Measurements from ENCODE around the gene PLIN5. TPM values are rescaled to one million over a fixed set of nuclear protein-coding genes. Genes with fewer than 3 reads are reported as not detected.

PLIN5 gene
- total and polyA plus RNA-seq, 10 of the 15 experiments (the other 5 are each of a cell fraction or from before 2014, with no cell fraction given) = 0.15 to 0.33 TPM; not detected in 8

- ChIA-PET CTCF (interaction anchor here (0.6 to 1.3 kb wide), 4 partner anchors 21 to 228 kb away, joined by 3 read pairs; no protein-coding TSS in a partner anchor), RAD21 (ENCODE audit: unreplicated experiment) (interaction anchor here (0.6 kb wide), 1 partner anchor 1124 kb away, joined by 3 read pairs; no protein-coding TSS in a partner anchor), POLR2A (no interaction called here), SMC1A (ENCODE audit: uncharacterized antibody, unreplicated experiment) (no interaction called here)
- Histone ChIP-seq H4K20me1 (ENCODE audit: control insufficient read depth, insufficient read depth) (no peaks in the 10 kb centered on the region), H3K79me2 (ENCODE audit: control insufficient read depth, insufficient read depth, low read length) (no peaks in the 10 kb centered on the region), H3K27ac (ENCODE audit: control insufficient read depth, insufficient read depth) (no peak overlapping the region), H3K27me3 (replicated peaks in 1 of 2; ENCODE audit: control insufficient read depth in 2 of 2, insufficient read depth in 2 of 2, low read length in 1 of 2) (no peaks in the 10 kb centered on the region), H2AFZ (ENCODE audit: control insufficient read depth, low read depth, low read length) (no peak overlapping the region), H3K36me3 (ENCODE audit: control insufficient read depth in 2 of 2, insufficient read depth in 2 of 2, low read length in 1 of 2) (peaks cover 7 to 17% of the 10 kb centered on the region in 2 experiments; a peak in 3 of 4 replicates), H3K4me3 (no peak overlapping the region), H3K4me1 (ENCODE audit: control insufficient read depth, insufficient read depth, low read length) (no peaks in the 10 kb centered on the region), H3K9ac (ENCODE audit: control insufficient read depth, insufficient read depth, low read length) (no peak overlapping the region), H3K4me2 (ENCODE audit: control insufficient read depth, insufficient read depth) (no peak overlapping the region), H3K9me3 (replicated peaks; ENCODE audit: control insufficient read depth, insufficient read depth, low read length) (no peaks in the 10 kb centered on the region)
- DNase-seq (ENCODE audit: low read depth, low spot score) (no peak), FAIRE-seq (no peak), ATAC-seq (no peak)
- WGBS (ENCODE audit: insufficient coverage, insufficient replicate concordance, low lambda C conversion rate, missing lambda C conversion rate) = 98% methylated on average over 7 of the region's 8 CpGs
- TF ChIP-seq RFX5 (IDR thresholded peaks at IDR 0.05; ENCODE audit: low read depth, low read length) (no peak), TCF12 (IDR thresholded peaks at IDR 0.05; ENCODE audit: low read depth, low read length) (no peak), IKZF2 (IDR thresholded peaks at IDR 0.05) (no peak), HCFC1 (IDR thresholded peaks at IDR 0.05; ENCODE audit: low read length) (no peak), RCOR1 (conservative IDR thresholded peaks at IDR 0.05; ENCODE audit: low read depth, low read length) (no peak), ATF7 (IDR thresholded peaks at IDR 0.05; ENCODE audit: low read depth) (no peak), EGR1 (IDR thresholded peaks at IDR 0.05; ENCODE audit: borderline replicate concordance in 1 of 2, low read depth in 2 of 2, low read length in 2 of 2) (no peak), TCF3 (IDR thresholded peaks at IDR 0.05; ENCODE audit: borderline replicate concordance, insufficient read depth, low read depth, low read length) (no peak), ZNF207 (IDR thresholded peaks at IDR 0.05; ENCODE audit: borderline replicate concordance) (no peak), SIX5 (IDR thresholded peaks at IDR 0.05; ENCODE audit: low read depth, low read length, severe bottlenecking) (no peak), RAD21 (IDR thresholded peaks at IDR 0.05; ENCODE audit: insufficient read depth, low read depth, low read length) (no peak), TBL1XR1 (IDR thresholded peaks at IDR 0.05; ENCODE audit: low read depth, low read length) (no peak), MLLT1 (IDR thresholded peaks at IDR 0.05) (no peak), SMAD1 (IDR thresholded peaks at IDR 0.05; ENCODE audit: low read depth, partially characterized antibody) (no peak), E4F1 (IDR thresholded peaks at IDR 0.05; ENCODE audit: borderline replicate concordance, partially characterized antibody) (no peak), SREBF1 (IDR thresholded peaks at IDR 0.05; ENCODE audit: low read length) (no peak), SPI1 (IDR thresholded peaks at IDR 0.05; ENCODE audit: borderline replicate concordance, insufficient read depth, low read depth, low read length) (no peak)
- intact Hi-C loops (cut with micrococcal nuclease; ENCODE audit: unreplicated experiment) = no loop called here
- BruUV-seq (replicated peaks) = no TSS peak
- in situ Hi-C loops (cut with MboI) = no loop called here
Observed at GRCh38 chr19:4494691-4495064, 40.3 kb downstream of the PLIN5 start.
